Nucleus accumbens (tissue), 56 donors: Measurements from ENCODE around the gene TSPYL1.
A peak's percentile ranks its signal among the peaks of the same experiment; 100 is the strongest.
"Not testable (repeated sequence)": the region's sequence is repeated elsewhere in the genome, so short reads cannot be mapped to it uniquely, and the experiment has no call there.

ENCODE experiments used
- DNase-seq, 56 donors: peaks; one replicate each; lab custom pipeline; 2025; lab: John Stamatoyannopoulos, UW

The TSPYL1 gene

DNA sequence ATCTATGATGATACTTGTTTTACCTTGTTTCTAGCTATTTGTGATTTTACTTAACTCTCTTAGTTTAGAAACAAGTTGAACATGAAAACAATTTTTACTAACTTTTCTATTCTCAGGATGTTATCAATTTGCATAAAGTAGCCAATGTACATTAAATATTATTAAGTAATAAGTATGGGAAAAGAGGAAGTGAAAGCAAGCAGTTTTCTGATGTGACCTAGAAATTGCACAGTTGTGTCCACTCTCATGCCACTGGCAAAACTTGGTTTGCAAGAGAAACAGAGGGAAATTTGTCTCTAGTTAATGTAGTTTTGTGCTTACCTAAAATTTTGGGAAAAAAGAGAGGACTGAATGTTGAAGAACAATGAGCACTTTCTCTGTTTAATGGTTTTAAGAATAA lies 19.2 kb upstream of the TSPYL1 start:
- DNase-seq: no peak

DNA sequence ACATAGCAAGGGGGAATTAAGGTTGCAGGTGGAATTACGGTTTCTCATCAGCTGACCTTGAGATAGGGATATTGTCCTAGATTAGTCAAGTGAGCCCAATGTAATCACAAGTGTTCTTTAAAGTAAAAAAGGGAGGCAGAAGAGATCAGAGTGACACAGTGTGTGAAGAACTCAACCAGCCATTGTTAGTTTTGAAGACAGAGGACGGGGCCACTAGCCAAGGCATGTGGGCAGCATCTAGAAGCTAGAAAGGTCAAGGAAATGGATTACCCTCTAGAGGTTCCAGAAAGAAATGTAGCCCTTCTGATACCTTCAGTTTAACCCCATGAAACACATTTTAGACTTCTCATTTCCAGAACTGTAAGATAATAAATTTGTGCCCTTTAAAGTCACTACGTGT lies 18.5 kb upstream of the TSPYL1 start:
- no peak for DNase-seq

DNA sequence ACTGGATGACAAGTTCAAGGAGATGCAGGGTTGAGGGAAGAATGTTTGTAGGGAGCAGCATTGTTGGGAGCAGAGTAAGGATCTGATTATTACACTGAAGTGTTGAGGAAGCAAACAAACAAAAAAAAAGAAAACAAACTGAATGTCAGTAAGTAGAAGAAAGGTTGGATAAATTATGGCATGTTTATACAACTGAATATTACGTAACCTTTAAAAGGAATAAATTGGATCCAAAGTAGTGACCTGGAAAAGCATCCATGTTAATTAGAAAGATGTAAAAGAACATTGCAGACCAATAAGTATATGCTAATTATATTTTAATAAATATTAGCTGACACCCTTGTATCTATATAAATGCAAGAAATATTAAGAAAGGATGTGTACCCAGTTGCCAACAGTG lies 12.8 kb upstream of the TSPYL1 start:
- DNase-seq: no peak

DNA sequence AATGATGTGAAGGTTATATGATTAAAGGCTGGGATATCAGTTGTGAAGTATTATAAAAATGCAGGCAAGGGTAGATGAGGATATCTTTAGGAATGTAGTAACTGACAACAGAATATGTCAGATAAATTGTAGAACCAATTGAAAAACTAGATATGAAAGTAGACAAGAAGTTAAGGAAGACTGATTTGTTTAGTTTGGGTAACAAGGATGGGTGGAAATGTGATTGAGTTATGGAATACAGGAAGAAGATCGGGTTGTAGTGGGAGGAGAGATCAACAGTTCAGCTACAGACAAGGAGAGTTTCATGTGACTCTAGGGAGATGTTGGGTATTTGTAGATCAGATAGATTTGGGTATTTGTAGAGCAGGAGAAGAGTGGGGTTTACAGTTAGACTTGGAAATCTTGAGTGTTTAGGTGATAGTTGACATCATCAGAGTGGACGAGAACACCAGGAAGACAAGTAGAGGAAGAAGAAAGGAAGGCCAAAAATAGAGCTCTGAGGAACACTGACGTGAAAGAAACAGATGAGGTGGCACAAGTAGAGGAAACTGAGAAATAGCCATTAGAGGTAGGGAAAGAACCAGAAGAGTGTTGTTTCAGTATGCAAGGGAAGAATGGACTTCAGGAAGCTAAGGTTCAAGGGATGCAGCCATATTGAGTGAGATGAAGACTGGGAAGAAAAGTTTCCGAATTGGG lies 12.1 kb upstream of the TSPYL1 start:
- DNase-seq: no peak

DNA sequence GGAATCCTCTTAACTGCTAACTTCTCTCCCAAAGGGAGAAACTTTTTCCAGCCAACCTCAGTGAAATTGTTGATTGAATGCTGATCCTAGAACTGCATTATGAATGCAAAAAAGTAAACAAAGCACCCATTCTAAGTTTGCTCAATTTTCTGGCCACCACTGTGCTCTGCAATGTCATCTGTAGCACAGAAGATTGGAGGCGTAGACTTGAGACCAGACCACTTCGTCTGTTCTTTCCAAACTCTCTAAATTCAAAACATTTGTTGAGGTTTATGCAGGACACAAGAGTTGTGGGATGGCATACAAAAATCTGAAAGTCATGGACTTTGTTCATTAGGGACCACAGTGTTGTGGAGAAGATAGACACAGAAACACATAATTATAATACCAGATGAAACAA lies 11.1 kb upstream of the TSPYL1 start:
- DNase-seq: no peak

DNA sequence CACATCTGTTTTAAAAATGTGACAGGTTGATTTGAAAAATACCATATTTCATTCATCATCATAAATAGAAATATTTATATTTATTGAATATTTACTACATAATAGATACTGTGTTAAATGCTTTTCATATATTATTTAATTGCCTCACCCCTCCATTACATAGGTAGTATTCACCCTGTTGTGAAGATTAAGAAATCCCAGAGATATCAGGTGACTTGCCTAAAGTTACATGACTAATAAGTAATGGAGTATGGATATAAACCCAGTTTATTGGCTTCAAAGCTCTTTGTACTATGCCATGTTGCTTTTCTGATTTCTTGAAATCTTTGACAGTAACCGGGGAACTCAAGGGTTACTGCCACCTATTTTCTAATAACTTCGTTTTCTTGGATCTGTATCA lies 10.1 kb upstream of the TSPYL1 start:
- no peak for DNase-seq

DNA sequence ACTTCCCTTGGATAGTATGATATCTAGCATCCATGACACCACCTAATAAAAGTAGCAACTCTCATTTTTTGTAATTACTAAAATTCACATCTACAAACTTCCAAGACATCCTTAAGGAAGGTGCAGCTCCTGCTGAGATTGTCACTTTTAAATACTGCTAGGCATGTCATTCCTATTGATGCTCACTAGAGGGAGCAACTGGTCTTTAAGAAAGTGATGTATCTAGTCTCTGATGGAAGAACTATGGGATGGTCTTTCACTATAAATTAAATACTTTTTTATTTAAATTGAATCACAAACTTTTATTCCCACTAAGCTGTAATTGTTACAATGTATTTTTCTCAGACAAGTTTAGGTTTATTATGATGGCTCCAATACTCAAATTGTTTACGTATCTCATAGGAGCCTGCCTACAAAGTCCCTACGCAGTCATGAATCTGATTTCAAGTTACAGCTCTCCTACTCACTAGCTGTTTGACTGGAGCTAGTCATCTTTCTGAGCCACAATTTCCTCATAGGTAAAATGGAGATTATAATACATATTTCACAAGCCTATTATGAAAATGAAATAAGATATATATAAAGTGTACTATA lies 8.1 kb upstream of the TSPYL1 start:
- DNase-seq: no peak

DNA sequence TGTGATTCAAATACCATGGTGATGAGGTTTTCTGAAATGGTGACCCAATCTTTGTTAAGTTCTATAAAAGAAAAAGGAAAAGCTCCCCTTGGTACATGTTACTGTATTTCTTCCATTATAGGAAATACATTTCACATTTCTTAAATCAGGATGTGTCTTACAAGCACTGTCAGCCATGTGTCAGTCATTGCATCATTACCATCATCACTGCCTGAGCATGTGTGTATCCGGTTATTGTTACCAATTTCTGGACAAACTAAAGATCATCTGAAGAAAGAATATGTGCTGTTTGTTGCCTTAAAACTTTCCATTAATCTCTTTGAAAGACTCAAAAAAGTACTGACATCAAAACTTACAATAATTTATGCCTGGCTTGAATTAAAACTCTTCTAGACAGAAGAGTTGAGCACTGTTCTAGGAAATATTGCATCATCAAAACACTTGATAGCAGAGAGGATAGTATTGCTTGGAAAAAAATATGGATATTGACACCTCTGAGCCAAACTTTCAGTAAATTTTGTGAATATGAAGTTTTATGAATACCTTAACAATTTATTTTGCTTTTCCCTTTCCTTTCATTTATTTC lies 7.1 kb upstream of the TSPYL1 start:
- DNase-seq: no peak

DNA sequence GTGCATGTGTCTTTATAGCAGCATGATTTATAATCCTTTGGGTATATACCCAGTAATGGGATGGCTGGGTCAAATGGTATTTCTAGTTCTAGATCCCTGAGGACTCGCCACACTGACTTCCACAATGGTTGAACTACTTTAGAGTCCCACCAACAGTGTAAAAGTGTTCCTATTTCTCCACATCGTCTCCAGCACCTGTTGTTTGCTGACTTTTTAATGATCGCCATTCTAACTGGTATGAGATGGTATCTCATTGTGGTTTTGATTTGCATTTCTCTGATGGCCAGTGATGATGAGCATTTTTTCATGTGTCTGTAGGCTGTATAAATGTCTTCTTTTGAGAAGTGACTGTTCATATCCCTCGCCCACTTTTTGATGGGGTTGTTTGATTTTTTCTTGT lies 5.3 kb upstream of the TSPYL1 start:
- not testable (repeated sequence) for DNase-seq

DNA sequence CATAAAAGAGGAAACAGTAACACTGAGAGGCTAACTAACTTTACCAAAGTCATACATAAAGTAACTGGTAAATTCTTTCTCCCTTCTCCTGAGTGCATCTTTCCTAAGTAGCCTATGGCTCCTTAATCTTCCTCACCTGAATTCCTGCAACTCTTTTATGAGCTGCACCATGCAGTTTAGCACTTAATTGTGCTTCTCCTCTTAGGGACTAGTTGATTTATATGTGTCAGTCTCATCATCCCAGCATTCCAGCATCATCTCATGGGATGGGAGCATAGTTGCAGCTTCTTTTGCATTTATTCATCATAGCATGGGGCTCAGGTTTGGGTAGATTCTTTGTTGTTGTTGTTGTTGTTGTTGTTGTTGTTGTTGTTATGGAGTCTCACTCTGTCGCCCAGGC lies 3.5 kb upstream of the TSPYL1 start:
- no peak for DNase-seq

DNA sequence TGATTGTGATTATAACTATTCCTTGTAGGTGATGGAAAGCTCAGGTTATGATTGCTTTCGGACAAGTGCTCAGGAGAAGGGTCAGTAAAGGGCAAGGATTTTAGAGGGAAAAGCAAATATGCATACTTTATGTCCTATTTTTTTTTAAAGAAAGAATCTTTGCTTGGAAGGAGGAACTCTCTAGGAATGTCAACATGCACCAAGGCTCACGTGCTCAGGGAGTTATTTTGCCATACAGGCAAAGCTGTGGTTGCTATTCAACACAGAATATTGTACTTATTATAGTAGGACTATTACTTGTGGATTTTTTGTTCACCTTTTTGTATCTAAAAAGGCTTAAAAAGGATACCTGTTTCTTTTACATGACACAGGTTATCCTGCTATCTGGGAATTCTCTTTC lies 3.0 kb upstream of the TSPYL1 start:
- DNase-seq: peak in 1 of 56 donors; percentile 2

DNA sequence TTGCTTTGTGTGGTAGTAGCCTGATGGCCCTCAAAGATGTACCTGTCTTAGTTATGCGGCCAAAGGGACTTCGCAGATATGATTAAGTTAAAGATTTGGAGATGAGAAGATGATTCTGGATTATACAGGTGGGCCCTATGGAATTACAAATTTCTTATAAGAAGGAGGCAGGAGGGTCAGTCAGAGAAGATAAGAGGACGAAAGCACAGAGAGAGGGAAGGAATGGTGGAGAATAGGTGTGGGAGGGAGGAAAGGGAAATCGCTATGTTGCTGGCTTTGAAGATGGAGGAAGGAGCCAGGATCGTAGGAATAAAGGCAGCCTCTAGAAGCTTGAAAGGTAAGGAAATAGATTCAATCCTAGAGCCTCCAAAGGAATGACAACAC lies 1.2 kb upstream of the TSPYL1 start:
- DNase-seq: no peak

DNA sequence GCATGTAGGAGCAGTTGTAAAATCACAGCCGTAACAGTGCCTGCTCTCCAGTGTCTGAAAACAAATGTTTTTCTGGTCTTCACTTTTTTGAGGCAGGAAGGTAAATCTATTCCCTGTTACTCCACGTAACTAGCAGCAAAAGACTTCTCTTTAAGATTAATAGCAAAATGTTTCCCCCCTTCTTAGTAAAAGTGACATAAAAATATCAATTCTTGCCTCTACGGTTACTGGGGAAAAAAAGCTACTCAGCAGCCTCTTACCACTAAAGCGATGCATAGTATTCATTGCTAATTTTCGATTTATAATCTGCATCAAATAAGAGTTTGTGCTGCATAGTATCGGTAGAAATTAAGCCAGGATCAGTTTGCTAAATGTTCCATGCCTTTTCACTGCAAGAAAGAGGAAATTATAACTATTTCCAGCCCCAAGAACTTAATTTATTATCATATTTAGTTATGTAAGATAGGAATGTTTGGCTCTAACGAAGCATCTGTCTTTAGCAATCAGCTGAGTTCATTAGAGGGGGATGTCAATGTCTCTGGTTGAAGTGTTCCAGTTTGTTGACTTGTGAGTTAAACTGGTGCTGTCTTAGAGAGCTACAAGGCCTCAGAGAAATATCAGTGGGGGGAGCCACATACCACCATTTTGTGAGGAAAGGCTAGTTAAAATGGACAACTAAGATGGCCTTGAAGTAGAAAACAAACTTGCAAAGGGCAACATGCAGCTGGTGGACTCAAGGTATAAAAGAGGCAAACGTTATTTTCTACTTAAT lies 617 bp upstream of the TSPYL1 start:
- DNase-seq: no peak

DNA sequence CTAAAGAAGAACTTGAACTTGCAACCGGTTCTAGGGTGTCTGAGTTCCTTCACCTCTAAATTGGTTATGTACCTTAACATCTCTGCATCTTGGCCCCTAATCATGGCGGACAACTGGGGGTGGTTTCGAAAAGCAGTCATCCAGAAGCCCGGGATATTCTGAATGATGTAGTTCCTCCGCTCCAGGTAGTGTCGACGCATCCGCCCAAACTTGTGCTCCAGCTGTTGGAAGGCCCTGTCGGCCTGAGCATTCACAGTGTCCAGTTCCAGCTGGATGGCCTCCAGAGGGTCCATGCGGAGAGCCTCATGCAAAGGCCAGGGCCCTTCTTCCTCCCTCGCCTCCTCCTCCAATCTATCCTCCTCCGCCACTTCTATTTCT lies 887 bp downstream of the TSPYL1 start:
- peak in 12 of 56 donors; percentile 35 to 78 (median 54) for DNase-seq

DNA sequence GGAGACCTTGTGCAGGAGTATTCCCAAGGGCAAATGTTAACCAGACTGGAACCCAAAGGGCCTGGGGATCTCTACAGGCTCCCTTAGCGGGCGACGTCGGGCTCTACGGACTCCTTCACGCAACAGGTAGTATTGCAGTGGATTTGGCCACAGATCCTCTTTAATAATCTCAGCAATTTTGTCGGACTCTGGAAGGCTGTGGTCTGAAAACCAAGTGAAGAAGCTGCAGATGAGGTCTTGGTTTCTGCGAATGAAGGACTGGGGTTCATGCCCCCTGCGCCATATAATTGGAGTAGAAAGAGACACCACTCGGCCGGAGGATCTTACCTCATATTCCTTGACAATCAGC lies 1.3 kb downstream of the TSPYL1 start:
- DNase-seq: no peak

DNA sequence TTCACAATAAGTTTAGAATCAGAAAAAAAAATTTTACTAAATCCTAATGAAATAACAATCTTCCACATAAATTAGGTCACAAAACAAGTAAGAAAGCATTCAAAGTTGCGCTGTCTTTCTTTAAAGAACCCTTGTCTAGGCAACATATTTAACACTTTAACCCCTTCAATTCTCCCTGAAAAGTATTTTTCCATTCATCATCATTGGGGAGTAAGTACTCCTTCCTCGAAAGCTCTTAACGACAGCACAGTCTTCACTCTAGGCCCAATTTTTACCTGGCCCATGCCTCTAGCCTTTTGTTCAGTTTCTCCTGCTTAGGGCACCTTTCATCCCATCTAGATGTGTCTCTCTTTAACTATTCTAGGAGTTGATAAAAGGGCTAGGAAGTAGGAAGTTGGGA lies 2.6 kb downstream of the TSPYL1 start:
- DNase-seq: no peak

DNA sequence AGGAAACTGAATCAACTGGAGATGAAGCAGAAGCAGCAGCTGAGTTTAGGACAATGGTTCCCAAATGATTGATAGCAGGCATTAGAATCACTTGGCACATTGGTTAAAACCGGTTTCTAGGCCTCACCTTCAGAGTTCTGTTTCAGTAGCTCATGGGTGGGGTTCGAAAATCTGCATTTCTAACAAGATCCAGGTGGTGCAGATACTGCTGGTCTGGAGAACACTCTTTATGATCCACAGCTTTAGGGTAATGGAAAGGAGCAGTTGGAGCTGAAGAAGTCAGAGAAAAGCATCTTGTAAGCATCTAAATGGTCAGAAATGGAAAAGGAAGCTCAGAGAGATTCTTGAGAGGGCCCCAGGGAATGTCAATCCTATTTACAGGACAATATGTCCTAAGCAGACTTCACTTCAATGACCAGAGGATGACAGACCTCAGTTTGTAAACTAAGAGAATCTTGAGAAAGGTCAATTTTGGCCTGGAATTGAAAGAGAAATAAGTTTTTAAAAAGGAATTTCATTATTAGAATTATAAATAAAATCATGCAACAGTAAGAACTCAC lies 8.5 kb downstream of the TSPYL1 start:
- no peak for DNase-seq

DNA sequence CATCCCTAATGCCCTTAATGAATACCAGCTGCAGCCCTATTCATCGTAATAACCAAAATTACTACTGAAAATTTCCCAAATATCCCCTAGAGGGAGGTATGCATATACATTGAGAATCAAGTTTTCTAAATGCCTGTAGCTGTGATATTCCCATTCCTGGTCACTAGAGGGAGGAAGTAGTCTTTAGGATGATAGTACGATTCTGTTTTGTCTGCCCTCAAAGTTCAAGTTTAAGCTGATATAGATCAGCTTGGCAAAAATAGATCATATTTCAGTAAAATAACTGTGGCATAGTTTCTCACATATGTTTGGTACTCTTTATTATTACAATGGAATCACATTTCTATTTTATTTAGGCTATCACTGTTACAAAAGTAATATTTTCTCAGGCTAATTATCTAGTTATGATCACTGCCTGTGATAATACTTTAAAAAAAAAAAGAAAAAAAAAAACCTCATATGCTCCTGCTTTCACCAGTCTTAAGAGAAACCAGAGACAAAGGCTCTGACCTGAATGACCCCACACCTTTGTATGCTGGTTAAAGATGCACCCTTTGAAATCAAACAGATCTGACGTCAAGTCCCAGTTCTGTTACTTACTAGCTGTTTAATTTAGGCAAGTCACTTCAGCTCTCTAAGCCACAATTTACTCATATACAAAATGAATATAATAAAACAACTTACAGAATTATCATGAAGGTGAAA lies 11.0 kb downstream of the TSPYL1 start:
- DNase-seq: no peak

DNA sequence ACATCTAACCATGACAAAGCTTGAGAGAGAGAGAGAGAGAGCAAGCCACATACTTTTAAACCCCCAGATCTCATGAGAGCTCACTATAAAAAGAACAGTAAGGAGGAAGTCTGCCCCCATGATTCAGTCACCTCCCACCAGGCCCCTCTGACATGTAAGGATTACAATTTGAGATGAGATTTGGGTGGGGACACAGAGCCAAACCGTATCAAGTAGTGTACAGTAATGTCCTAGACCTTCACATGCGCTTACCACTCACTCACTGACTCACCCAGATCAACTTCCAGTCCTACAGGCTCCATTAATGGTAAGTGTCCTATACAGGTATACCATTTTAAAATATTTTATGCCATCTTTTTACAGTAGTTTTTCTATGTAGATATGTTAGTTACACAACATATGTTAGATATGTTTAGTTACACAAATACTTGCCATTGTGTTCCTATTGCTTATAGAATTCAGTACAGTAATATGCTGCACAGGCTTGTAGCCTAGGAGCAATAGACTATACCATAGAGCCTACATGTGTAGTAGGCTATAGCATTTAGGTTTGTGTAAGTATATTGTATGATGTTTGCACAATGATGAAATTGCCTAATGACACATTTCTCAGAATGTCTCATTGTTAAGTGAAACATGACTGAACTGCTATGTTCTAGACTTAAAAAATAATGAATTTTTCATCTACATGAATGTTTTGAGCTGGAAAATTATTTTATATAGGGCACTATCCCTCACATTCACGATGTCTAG lies 11.7 kb downstream of the TSPYL1 start:
- DNase-seq: no peak

DNA sequence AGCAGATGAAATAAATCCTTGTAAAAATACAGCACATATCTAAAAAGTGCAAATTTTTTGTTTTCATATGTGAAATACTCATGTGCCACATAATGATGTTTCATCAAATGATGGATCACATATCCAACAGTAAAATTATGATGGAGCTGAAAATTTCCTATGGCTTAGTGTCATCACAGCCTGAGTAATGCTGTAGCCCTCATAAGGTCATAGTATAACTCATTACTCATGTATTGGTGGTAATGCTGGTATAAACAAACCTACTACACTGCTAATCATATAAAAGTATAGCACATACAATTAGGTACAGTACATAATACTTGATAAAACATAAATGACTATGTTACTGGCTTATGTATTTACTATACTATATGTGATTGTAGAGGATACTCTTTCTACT lies 12.9 kb downstream of the TSPYL1 start:
- no peak for DNase-seq
